H9 (cell line): ENCODE data around the gene YPEL3. TPM values are rescaled to one million over a fixed set of nuclear protein-coding genes. Genes with fewer than 3 reads are reported as not detected.

Experiments
- DNase-seq: peaks from one replicate; pipeline ENCODE4 v3.0.0-alpha.2; 2017
- H2AFZ ChIP-seq: one replicate; pipeline ENCODE4 v1.6.1; 2013; ENCODE audit warnings: mild to moderate bottlenecking, low read length, control low read depth, moderate library complexity
- H2AK5ac ChIP-seq: 2 replicates; pipeline ENCODE4 v1.6.1; 2013; ENCODE audit warnings: low read length, control low read depth, mixed read lengths; ENCODE audit not compliant: insufficient read length
- H2BK120ac ChIP-seq: one replicate; pipeline ENCODE4 v1.6.1; 2013; ENCODE audit warnings: low read depth, mild to moderate bottlenecking, low read length, control low read depth, inconsistent platforms; ENCODE audit not compliant: poor library complexity, severe bottlenecking
- H2BK12ac ChIP-seq: 2 replicates; pipeline ENCODE4 v1.6.1; 2013; ENCODE audit warnings: low read length, control low read depth, mixed read lengths, low read depth; ENCODE audit not compliant: insufficient read length
- H2BK15ac ChIP-seq: 2 replicates; pipeline ENCODE4 v1.6.1; 2013; ENCODE audit warnings: low read depth, low read length, control low read depth
- H2BK20ac ChIP-seq: one replicate; pipeline ENCODE4 v1.6.1; 2013; ENCODE audit warnings: low read depth, mild to moderate bottlenecking, low read length, control low read depth, inconsistent platforms; ENCODE audit not compliant: poor library complexity, severe bottlenecking
- H2BK5ac ChIP-seq: 2 replicates; pipeline ENCODE4 v1.6.1; 2013; ENCODE audit warnings: low read length, control low read depth, mixed read lengths; ENCODE audit not compliant: insufficient read length
- H3K14ac ChIP-seq: 2 replicates; pipeline ENCODE4 v1.6.1; 2013; ENCODE audit warnings: low read length, control low read depth; ENCODE audit not compliant: insufficient read depth
- H3K18ac ChIP-seq: 2 replicates; pipeline ENCODE4 v1.6.1; 2013; ENCODE audit warnings: low read depth, mild to moderate bottlenecking, mixed read lengths, low read length, control low read depth; ENCODE audit not compliant: insufficient read length
- H3K23ac ChIP-seq: 2 replicates; pipeline ENCODE4 v1.6.1; 2013; ENCODE audit warnings: low read length, control low read depth, mixed read lengths, low read depth; ENCODE audit not compliant: insufficient read length
- H3K23me2 ChIP-seq: 2 replicates; pipeline ENCODE4 v1.6.1; 2013; ENCODE audit warnings: low read depth, mild to moderate bottlenecking, mixed read lengths, low read length, control low read depth; ENCODE audit not compliant: insufficient read length, poor library complexity, severe bottlenecking
- H3K27ac ChIP-seq: 2 replicates; pipeline ENCODE4 v1.5.1; 2013; ENCODE audit warnings: low read length, control low read depth, mixed read lengths, low read depth; ENCODE audit not compliant: insufficient read length
- H3K27me3 ChIP-seq: 2 replicates; pipeline ENCODE4 v1.6.1; 2013; ENCODE audit warnings: low read length, control low read depth, inconsistent platforms; ENCODE audit not compliant: insufficient read depth
- H3K4ac ChIP-seq: 2 replicates; pipeline ENCODE4 v1.6.1; 2013; ENCODE audit warnings: low read depth, mild to moderate bottlenecking, control low read depth, inconsistent platforms, low read length, moderate library complexity
- H3K4me1 ChIP-seq: 2 replicates; pipeline ENCODE4 v1.6.1; 2013; ENCODE audit warnings: low read length, control low read depth, inconsistent platforms; ENCODE audit not compliant: insufficient read depth
- H3K4me2 ChIP-seq: 2 replicates; pipeline ENCODE4 v1.6.1; 2013; ENCODE audit warnings: low read length, control low read depth, mixed read lengths; ENCODE audit not compliant: insufficient read length, insufficient read depth
- H3K56ac ChIP-seq: 2 replicates; pipeline ENCODE4 v1.6.1; 2013; ENCODE audit warnings: low read depth, mild to moderate bottlenecking, mixed read lengths, low read length, control low read depth; ENCODE audit not compliant: insufficient read length
- H3K79me1 ChIP-seq: 2 replicates; pipeline ENCODE4 v1.6.1; 2013; ENCODE audit warnings: low read depth, mild to moderate bottlenecking, moderate library complexity, low read length, control low read depth, inconsistent platforms; ENCODE audit not compliant: insufficient read depth, poor library complexity, severe bottlenecking
- H3K79me2 ChIP-seq: 2 replicates; pipeline ENCODE4 v1.6.1; 2013; ENCODE audit warnings: low read length, control low read depth, inconsistent platforms; ENCODE audit not compliant: insufficient read depth
- H3K9ac ChIP-seq: 2 replicates; pipeline ENCODE4 v1.6.1; 2013; ENCODE audit warnings: low read length, control low read depth, mixed read lengths; ENCODE audit not compliant: insufficient read length; ENCODE audit errors: extremely low read depth
- H3K9me3 ChIP-seq: one replicate; pipeline ENCODE4 v1.6.1; 2013; ENCODE audit warnings: low read depth, low read length, inconsistent platforms; ENCODE audit not compliant: control insufficient read depth
- H3T11ph ChIP-seq: one replicate; pipeline ENCODE4 v1.6.1; 2013; ENCODE audit warnings: mild to moderate bottlenecking, low read length, control low read depth, inconsistent platforms
- H4K20me1 ChIP-seq: one replicate; pipeline ENCODE4 v1.6.1; 2013; ENCODE audit not compliant: control insufficient read depth, insufficient read length, insufficient read depth
- H4K5ac ChIP-seq: 2 replicates; pipeline ENCODE4 v1.6.1; 2013; ENCODE audit warnings: low read depth, mild to moderate bottlenecking, mixed read lengths, low read length, control low read depth; ENCODE audit not compliant: insufficient read length
- H4K8ac ChIP-seq: replicated peaks from 2 replicates; pipeline ENCODE4 v1.6.1; 2013; ENCODE audit warnings: low read length, control low read depth, mixed read lengths, low read depth; ENCODE audit not compliant: insufficient read length
- H4K91ac ChIP-seq: 2 replicates; pipeline ENCODE4 v1.6.1; 2013; ENCODE audit warnings: low read depth, mild to moderate bottlenecking, moderate library complexity, mixed read lengths, low read length, control low read depth; ENCODE audit not compliant: insufficient read length
- H3K27ac Mint-ChIP-seq, 3 experiments: 2 replicates in 2 of 3; 3 replicates in 1 of 3; pipeline ENCODE4 v1.8.0; 2020 to 2021; ENCODE audit warnings: mixed read lengths in 3 of 3, mild to moderate bottlenecking in 1 of 3, moderate library complexity in 1 of 3
- H3K27me3 Mint-ChIP-seq: 2 replicates; pipeline ENCODE4 v1.8.0; 2021; ENCODE audit warnings: low read depth, mild to moderate bottlenecking, moderate library complexity, mixed read lengths
- H3K36me3 Mint-ChIP-seq, 3 experiments: 2 replicates in 2 of 3; 3 replicates in 1 of 3; pipeline ENCODE4 v1.8.0; 2020 to 2021; ENCODE audit warnings: low read depth in 3 of 3, mixed read lengths in 3 of 3; ENCODE audit not compliant: insufficient read depth in 1 of 3
- H3K4me1 Mint-ChIP-seq, 2 experiments: 2 replicates each; pipeline ENCODE4 v1.8.0; 2020; ENCODE audit warnings: mixed read lengths in 2 of 2
- H3K4me3 Mint-ChIP-seq, 2 experiments: 2 replicates in 1 of 2; 3 replicates in 1 of 2; pipeline ENCODE4 v1.8.0; 2020 to 2021; ENCODE audit warnings: mild to moderate bottlenecking in 2 of 2, mixed read lengths in 2 of 2, moderate library complexity in 1 of 2
- H3K9me3 Mint-ChIP-seq, 2 experiments: 2 replicates in 1 of 2; 3 replicates in 1 of 2; pipeline ENCODE4 v1.8.0; 2020; ENCODE audit warnings: mild to moderate bottlenecking in 2 of 2, mixed read lengths in 2 of 2, moderate library complexity in 1 of 2
- total RNA-seq: library from RNA; stranded (reverse); gene quantifications from 2 replicates; pipeline ENCODE4 v1.2.1, GENCODE V29; 2021
- TF ChIP-seq, protein P1 (sequence below): fragments of 200-600 bp; sonication (generic); conservative IDR thresholded peaks from 3 replicates; pipeline ENCODE4 v1.8.0; 2021; ENCODE audit warnings: antibody characterized with exemption, mild to moderate bottlenecking

YPEL3 gene
- total RNA-seq, 1 experiment from 2014 or later: 27.5 TPM

GRCh38 chr16:30144017-30144416 is 48.0 kb upstream of the YPEL3 start:
- no peaks in the 10 kb centered on the region for H3K79me1 ChIP-seq
- peaks cover 6% of the 10 kb centered on the region in 2 experiments for H3K9me3 Mint-ChIP-seq
- DNase-seq: no peak

More at GRCh38 chr16:30144017-30144416, 48.0 kb upstream of the YPEL3 start:
- H4K8ac ChIP-seq: no peak overlapping the region
- no peak overlapping the region for H3K4me3 Mint-ChIP-seq
- H2BK12ac ChIP-seq: no peak overlapping the region
- H3K27ac Mint-ChIP-seq: no peak overlapping the region
- H3K27ac ChIP-seq: no peak overlapping the region
- H3K23ac ChIP-seq: no peak overlapping the region
- TF ChIP-seq, protein P1, sequence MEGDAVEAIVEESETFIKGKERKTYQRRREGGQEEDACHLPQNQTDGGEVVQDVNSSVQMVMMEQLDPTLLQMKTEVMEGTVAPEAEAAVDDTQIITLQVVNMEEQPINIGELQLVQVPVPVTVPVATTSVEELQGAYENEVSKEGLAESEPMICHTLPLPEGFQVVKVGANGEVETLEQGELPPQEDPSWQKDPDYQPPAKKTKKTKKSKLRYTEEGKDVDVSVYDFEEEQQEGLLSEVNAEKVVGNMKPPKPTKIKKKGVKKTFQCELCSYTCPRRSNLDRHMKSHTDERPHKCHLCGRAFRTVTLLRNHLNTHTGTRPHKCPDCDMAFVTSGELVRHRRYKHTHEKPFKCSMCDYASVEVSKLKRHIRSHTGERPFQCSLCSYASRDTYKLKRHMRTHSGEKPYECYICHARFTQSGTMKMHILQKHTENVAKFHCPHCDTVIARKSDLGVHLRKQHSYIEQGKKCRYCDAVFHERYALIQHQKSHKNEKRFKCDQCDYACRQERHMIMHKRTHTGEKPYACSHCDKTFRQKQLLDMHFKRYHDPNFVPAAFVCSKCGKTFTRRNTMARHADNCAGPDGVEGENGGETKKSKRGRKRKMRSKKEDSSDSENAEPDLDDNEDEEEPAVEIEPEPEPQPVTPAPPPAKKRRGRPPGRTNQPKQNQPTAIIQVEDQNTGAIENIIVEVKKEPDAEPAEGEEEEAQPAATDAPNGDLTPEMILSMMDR: no peak
- H2BK5ac ChIP-seq: no peak overlapping the region
- H3K36me3 Mint-ChIP-seq: no peaks in the 10 kb centered on the region
- no peaks in the 10 kb centered on the region for H3K23me2 ChIP-seq
- H2BK15ac ChIP-seq: no peak overlapping the region
- no peak overlapping the region for H2AK5ac ChIP-seq
- peaks cover 4% of the 10 kb centered on the region for H3K27me3 Mint-ChIP-seq
- H3K9me3 ChIP-seq: no peaks in the 10 kb centered on the region
- no peaks in the 10 kb centered on the region for H3K4me1 ChIP-seq
- H3K56ac ChIP-seq: no peak overlapping the region
- no peak overlapping the region for H4K5ac ChIP-seq
- H2BK120ac ChIP-seq: no peak overlapping the region
- no peaks in the 10 kb centered on the region for H3K79me2 ChIP-seq
- H3K4me2 ChIP-seq: no peak overlapping the region
- H3T11ph ChIP-seq: no peak overlapping the region
- no peaks in the 10 kb centered on the region for H3K4me1 Mint-ChIP-seq
- no peak overlapping the region for H4K91ac ChIP-seq
- H3K4ac ChIP-seq: no peak overlapping the region
- no peak overlapping the region for H2BK20ac ChIP-seq
- no peak overlapping the region for H2AFZ ChIP-seq
- no peak overlapping the region for H3K14ac ChIP-seq
- no peak overlapping the region for H3K9ac ChIP-seq
- H4K20me1 ChIP-seq: no peaks in the 10 kb centered on the region
- H3K18ac ChIP-seq: no peak overlapping the region
- H3K27me3 ChIP-seq: no peaks in the 10 kb centered on the region
